GM18499 (cell line): ENCODE results near the gene AUTS2.

ENCODE experiments used
- ATAC-seq: cut with Tn5 transposase; IDR thresholded peaks from one replicate; pipeline ENCODE4 v1.9.1; 2021; ENCODE audit warnings: moderate number of reproducible peaks; ENCODE audit not compliant: insufficient read depth, unreplicated experiment

Gene AUTS2

DNA sequence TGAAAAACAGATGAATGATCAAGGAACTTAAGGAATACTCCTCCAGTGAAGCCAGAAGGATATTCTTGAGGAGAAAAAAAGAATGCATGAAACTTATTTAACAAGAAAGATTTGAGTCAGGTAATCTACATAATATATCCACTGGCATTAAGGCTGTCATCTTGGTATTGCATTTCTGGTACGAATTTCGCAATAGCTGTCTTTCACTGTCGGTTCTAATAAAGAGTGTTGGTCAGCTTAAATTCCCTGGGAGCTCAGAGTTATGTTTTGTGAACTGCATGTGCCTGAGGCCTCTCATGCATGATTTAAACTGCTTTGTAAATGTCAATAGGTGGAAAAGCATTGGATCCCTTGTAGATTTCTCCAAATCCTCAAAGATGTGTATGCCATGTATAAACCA, 968.4 kb downstream of the AUTS2 start:
- no peak for ATAC-seq

DNA sequence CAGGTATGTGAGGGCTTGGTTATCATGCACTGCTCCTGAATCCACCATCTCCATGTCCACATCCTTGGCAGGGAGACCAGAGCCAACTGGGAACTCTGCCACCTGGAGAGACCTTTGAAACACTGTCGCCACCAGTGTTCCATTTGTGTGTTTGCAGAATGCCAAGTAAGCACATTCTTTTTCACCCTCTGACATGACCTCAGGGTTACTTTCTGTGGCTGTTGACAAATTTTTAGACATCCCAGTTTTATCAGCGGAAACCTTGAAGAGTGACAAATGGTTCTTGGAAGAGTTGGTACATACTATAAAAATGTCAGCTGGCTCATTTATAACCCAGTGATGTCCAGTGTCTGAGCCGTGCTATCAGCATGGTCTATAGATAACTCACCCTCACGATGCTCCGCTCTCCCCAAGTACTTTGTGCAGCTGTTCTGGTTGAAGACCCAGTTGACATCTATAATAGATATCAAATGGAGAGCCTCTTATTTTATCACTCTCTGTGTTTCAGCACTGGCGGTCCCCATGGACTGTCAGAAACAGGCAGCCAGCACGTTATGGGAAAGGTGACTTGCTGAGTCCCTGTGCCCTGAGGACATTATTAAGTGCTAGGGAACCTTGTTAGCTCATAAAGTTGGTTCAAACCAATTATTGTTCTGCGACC, 970.5 kb downstream of the AUTS2 start:
- no peak for ATAC-seq

DNA sequence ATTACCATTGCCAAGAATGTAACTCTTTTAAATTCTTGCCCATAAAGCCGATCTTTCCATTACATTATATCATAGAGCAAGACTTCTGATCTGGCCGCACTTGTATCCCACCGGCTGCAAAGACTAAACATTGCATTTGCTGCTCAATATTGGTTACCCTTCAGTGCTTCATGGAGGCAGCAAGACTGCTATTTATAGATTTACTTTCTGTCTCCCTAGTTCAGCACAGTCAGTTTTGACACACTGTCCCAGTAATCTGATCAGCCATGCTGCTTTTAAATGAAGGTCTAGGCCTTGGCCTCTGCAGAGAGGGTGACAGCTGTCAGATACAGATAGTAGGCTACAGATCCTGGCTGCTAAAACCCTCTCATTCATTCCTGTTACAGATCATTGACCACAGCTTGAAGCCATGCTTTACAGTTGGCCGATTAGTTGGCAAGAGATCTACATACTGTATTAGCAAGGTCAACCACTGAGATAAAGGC, 971.1 kb downstream of the AUTS2 start:
- no peak for ATAC-seq

DNA sequence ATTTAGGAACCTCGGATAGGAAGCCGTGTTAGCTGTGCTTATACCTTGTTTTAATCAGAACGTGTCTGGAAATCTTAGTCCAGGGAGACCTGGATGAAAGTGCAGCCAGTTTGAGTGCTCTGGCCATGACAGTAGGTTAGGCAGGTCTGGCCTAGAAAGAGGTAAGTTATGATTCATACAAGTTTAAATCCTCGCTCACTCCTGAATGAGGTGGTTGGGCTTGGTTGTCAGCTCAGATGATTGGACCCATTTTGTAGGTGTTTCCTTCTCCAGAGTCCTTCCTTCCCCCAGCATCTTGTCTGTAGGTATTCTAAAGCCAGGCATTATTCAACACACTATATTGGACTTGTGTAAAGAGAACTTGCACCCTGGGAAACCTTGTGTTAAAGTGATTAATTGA, 971.8 kb downstream of the AUTS2 start:
- ATAC-seq = no peak

DNA sequence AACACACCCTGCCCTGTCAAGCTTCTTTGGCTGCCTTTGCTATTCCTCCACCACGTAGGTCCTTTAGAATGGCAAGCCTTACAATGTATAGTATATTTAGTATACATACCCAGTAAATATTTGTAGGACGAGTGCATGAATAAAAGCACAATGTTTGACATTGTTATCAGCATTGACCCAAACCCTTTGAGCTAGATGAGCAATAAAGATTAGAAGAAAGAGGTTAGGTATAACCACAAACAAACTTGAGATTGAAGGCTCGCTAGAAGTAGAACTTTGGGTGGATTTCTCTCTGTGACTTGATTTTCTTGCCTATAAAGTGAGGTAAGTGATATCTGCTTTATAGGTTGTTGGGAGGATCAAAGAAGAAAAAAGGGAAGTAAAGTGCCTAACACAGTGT, 972.7 kb downstream of the AUTS2 start:
- no peak for ATAC-seq

DNA sequence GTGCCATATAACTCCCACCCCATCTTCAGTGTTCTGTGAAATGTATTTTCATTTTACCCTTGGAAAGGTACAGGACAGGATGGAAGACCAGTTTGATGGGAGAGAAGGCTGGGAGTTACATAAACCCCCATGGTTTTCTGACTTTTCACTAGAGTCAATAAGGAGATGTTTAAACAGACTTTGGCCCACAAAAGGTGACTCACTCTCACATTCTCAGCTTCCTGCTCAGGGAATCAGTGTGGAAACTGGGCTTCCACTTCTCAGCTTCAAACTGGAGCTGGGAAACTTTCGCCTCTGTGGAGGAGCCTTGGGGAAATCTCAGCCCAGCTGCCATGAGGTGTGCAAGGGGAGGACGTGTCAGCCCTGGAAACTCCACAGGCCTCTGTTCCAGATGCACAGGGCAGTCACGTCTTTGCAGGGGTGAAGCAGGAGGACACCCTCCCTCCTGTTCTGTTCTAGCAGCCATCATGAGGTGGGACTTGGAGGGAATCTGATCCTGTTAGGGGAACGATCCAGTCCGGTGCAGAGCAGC, 973.2 kb downstream of the AUTS2 start:
- no peak for ATAC-seq

DNA sequence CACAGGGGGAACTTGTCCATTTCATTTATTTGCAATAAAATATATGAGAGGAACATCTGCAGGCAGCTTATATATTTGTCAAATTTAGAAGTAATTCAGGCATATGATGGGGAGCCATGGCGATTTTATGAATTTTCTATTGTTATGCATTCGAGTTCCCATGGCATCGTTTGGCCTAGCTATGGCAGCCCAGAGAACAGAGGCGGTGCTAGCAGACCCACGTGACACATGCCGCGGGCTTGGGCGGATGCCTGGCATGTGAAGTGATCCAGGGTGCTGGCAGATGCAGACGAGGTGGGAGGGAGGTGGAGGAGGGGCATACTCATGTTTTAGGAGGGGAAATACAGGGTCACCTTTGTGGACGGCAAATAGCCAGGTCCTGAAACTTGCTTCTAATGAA, 973.7 kb downstream of the AUTS2 start:
- no peak for ATAC-seq

DNA sequence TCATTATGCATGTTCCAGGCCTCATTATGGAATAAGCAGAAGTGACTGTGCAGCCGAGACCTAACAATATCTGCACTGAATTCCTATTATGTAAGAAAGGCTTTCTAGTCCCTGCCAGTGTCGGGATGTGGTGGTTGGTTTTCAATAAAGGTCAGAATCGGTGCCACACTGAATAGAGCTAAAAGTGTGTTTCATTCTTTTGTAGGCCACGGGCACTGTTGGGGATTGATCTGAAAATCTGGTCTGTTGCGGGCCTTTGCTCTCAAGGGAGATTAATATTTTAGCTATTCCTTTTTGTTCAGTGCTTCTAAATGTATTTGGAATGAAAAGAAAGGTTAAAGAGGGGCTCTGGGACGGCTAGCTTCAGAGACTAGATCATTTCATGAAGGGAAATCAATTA, 974.3 kb downstream of the AUTS2 start:
- ATAC-seq = no peak

DNA sequence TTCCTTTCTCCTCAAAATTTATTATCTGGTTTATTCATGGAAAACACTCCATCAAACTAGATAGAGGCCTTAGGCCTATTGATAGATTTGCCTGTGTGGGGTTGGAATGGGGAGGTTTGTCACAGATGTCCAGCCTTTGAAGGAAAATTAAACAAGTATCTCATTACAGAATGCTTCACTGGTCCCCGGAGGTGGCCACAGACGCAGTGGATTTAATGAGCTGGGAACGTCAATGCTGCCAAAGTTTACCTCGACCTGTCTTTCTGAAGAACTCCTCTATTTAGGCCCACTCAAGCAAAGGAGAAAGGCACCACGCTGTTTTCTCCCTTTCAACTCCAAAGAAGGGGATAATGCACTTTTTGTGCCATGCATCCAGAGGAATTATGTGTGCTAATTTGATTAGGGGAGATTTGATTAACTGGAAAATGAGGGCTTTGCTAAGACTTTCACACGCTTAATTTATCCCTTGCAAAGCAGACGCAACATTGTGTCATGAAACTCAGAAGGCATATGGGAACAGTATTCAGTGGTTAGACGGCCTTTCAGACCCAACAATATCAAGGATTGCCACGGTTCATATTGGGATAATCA, 974.9 kb downstream of the AUTS2 start:
- no peak for ATAC-seq

DNA sequence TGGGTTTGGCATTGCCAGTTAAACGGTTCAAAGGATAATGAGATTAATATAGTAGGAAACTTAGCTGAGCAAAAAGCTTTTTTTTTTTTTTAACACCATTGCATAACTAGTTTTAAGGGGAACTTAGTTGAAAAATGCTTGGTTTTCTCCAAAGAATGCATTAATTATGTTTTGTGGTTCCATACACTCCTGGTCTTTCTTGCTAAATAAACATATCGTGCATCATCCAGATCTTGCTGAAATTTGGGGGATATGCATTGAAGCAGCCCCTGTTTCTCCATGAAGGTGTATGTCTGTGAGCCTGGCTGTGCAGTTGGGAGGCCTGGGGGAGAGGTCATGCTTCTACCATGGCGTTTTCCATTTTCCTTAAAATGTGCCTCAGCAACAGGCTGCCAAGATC, 975.4 kb downstream of the AUTS2 start:
- no peak for ATAC-seq

DNA sequence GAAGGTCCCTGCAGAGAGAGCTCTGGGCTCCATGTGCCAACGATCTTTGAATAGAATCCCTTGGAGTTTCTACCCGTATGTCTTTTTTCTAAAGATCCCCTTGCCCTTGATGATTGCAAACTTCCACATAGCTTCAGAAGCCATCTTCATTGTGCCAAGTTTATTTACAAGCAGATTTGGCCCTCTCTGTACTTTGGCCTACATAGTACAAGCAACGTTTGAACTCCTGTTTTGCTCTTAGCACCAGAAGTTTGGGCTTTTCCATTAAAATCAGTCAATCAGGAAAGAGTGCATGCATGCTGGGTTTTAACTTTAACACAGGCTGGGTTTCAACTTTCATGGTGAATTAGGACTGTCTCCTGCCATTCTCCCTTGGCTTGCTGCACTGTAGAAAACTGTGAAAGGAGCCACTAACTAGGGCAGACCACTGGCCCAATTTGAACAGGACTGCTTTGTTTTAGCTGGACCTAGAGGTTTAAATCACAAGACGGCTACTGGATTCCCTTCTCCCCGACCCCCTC, 976.1 kb downstream of the AUTS2 start:
- no peak for ATAC-seq

DNA sequence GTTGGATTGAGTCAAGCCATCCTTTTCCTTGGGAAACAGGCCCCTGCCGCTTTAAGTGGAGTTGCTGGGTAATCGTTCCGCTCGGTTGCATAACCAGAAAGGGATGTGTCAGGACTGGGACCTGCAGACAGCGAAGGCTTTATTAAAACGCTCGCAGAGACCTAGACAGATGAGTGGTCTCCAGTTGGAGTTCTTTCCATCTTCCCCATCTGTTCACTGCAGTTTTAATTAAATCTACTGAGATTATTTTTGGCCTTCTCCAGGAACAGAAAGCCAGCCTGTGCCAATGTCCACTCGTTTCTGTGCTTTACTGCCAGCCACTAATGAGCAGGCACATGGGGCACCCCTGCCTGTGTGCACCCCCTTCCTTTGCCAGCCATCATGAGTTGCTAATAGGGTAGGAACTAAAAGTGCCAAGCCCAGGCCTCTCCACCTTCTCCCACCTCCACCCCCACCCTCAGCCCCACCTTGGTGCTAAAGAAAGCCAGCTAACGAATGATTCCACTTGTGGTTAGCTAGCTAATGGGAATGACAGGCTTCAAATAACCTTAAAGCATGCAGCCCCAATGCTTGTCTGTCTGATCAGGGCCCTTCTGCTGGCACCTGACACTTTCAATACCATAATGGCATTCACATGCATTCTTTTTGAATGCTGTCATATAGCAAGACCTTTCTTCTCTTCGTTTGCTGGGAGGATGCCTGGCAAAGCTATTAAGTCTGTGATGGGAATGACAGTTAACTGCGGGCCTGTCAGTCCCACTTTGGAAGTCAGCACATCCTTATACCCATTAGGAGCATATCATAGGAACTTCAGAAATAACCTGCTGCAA, 976.9 kb downstream of the AUTS2 start:
- no peak for ATAC-seq

DNA sequence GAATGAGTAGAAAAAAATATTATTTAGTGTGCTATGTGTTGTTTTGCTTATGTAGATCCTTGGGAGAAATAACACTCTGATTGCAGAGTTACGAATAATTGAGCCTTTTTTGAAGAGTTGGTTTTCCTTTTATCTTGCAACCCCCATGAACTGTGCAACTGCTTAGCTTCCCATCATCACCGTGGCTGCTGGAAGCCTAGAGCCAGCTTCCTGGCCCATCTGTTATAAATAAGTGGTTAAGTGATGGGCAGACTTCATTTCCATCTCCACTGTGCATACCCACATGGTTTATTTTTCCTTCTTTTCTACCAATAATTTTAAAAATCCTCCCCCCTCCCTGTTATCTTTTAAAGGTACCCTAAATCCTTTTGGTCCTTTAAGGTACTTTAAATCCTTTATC, 978.8 kb downstream of the AUTS2 start:
- no peak for ATAC-seq

DNA sequence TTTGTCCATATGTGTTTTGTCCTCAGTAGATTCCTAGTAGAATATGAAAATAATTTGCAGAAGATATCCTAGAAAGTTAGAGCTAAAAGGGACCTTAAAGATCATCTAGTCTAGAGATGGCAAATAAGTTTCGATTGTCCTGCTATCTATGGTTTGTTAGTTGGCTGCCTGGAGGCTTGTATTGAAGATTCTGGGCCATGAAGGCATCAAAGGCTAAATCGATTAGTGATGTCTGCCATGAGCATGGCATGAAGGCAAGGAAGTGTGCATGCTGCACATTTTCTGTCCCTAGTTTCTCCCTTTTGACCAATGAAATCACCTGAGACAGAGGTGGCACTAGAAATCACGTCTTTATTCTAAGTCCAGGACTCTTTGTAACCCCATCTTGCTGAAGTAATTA, 979.9 kb downstream of the AUTS2 start:
- ATAC-seq = no peak

DNA sequence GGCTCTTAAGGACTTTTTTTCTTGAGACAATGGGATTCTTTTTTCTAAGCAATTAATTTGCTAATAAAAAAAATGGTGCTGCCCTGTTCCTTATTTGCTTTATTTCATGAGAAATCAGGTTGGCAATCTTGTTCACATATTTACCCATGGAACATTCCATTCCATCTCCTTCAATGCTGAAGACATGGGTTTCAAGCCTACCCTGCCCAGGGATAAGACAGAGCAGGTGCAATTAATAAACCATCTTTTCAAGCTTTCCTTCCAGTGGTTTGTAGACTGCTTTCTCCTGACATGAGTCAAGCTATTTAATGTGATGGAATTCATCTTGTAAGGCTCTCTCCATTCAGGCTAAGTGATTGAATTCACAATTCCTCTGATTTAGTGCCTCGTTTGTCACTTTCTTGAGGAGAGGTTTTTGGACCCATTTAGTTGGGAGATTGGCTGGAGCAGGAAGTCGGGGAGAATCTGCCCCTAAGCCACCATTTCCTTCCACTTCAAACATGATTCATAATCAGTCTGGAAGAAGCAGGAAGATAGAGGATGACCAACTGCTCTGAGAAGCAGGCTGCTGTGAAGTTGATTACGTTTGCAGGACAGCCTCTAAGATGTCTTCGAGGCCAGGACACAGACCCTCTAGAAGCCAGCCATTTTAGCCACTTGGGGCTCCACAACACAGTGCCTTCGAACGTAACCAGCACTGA, 981.3 kb downstream of the AUTS2 start:
- no peak for ATAC-seq

DNA sequence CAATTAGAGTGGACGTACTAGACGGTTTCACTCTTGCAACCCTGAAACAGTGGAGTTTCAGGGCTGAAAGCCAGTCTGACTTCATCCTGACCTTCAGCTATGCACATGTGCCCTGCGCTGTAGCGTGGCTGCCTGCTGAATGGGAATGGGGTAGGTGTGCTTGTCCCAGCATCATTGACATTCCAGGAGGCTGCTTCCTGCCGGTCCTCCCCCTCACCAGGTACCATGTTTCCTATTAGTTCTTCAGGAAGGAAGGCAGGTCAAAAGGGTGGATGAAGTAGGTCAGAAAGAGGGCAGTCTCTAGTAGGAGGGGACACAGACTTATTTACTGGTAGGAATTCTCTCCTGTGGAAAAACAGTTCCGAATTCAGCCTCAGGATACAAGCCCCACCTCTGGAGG, 981.9 kb downstream of the AUTS2 start:
- ATAC-seq = no peak

DNA sequence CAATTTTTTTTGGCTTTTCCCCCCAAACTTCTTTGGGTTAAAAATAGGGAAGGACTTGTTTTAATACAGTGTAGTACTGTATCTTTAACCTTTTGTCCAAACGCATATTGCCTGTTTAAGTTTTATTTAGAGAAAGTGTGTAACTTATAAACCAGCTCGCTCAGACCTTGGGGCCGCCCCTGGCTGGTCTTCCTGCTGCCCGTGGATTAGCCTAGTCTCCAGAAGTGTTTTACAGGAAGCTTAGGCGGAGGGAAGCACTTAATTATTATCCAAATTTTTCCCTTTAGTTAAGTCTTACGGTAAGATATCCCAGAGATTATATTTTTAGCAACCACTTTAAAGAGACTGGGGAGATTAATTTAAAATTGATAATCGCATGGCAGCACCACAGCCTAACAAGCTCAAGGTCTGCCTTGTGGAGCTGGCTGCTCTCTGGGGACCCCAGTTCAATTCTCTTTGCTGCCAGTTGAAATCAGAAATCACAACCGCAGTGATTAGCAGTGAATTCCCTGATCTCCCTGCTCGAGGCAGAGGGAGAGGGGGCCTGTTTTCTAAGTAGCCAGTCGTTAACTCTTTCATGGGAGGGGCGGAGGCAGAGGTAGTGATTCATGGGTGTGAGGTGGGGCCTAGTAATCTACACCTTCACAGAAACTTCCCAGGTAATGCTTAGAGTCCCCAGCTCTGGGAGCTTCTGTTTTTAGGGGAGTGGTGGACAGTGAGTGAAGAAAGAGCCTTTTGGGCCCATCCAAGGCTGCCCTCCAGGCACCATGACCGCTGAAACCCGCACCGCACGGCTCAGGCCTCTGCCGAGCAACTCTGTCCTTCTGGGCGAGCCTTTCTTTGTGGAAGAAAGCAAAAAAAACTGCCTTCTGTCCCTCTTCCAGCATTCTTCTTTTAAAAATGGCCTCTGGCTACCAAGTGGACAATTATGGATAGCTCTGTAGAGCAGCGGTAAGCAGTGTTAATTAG, 984.9 kb downstream of the AUTS2 start:
- ATAC-seq = no peak

DNA sequence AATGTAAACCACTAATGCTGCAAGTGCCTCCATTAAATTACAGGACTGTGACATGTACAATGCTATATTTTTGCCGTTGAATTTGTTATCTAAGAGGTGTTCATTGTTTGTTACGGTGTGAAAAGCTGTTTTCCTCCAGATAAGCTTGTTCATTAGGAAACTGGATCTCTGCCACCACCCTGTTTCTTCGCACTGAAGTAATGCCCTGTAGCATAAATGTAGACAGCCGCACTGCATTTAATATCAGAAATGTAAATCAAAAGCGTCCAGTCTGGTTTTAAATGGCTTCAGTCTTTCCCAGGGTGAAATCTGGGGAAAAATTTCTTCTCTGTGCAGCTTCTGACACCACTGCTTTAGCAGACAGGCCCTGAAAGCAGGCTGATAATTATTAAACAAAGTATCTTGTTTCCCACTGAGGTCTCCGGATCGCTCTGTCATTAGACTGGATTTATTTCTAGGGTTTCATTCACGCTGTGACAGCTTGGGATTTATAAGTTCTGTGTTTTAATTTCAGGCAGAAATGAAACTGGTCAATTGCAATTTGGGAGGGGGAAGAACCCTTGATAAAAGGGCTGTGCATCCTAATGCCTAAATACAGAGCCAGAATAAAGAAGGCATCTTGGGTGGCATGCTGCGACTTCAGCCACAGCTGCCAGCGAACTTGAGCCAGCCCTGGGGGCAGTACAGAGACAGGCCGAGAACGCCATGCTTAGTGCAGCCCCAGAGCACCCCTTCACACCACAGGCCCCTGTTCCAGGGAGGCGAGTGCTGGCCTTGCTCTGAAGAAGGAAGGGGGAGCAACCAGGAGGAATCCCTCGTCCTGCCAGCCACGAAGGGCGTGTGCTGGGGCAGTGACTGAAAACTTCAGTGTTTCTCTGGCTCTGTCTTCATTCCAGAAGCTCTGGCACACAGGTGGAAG, 985.9 kb downstream of the AUTS2 start:
- ATAC-seq = no peak
